ENCODE results near the gene GOLGA3. TPM values are rescaled to one million over a fixed set of nuclear protein-coding genes. Genes with fewer than 3 reads are reported as not detected.

GOLGA3 gene
- polyA plus RNA-seq, 1 experiment: 22.6 TPM

DNA sequence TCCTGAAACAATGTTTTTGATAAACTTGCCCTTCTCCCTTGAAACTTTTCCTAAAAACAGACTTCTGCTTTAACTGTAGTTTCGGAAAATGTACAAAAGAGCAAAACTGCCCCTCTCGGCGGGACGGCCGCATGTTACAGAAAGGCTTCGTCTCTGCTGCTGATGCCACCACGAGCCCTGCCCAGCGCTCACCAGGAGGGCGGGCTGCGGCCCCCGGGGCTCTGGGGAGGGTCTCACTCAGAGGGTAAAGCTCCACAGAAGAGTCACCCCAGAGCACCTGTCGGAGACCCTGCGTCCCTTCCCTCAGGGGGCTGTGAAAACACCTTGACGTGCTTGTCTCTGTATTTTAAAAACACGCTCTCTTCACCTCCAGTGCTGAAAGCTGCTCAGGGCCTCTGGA, 12.5 kb upstream of the GOLGA3 start:
- ChIA-PET POLR2A (no interaction called here), CTCF (no interaction called here)
- no peak for DNase-seq (ENCODE audit: low read depth, low spot score)
- Histone ChIP-seq H3K27ac (ENCODE audit: low read depth, low read length) (no peak overlapping the region), H3K27me3 (ENCODE audit: control insufficient read depth, insufficient read depth, low read length) (no peaks in the 10 kb centered on the region), H3K4me3 (ENCODE audit: low read depth, low read length) (no peak overlapping the region), H3K9me3 (ENCODE audit: control insufficient read depth, insufficient read depth, low read length) (no peaks in the 10 kb centered on the region)
- TF ChIP-seq, protein P1, sequence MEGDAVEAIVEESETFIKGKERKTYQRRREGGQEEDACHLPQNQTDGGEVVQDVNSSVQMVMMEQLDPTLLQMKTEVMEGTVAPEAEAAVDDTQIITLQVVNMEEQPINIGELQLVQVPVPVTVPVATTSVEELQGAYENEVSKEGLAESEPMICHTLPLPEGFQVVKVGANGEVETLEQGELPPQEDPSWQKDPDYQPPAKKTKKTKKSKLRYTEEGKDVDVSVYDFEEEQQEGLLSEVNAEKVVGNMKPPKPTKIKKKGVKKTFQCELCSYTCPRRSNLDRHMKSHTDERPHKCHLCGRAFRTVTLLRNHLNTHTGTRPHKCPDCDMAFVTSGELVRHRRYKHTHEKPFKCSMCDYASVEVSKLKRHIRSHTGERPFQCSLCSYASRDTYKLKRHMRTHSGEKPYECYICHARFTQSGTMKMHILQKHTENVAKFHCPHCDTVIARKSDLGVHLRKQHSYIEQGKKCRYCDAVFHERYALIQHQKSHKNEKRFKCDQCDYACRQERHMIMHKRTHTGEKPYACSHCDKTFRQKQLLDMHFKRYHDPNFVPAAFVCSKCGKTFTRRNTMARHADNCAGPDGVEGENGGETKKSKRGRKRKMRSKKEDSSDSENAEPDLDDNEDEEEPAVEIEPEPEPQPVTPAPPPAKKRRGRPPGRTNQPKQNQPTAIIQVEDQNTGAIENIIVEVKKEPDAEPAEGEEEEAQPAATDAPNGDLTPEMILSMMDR (IDR thresholded peaks at IDR 0.05; ENCODE audit: low read depth, low read length): no peak

DNA sequence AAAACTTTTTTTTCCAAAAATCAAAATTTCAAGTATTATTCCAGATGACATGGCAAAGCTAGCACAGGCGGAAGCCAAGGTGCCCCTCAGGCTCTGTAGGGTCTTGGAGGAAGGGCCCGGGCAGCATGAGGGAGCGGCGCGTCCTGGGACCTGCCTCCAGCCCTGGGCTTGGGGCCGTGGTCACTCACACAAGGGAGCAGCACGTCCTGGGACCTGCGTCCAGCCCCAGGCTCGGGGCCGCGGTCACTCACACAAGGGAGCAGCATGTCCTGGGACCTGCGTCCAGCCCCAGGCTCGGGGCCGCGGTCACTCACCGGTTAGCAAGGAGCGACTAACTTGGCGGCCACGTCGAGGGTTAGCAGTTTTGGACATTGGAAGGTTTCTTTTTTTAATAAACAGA, 11.9 kb upstream of the GOLGA3 start:
- TF ChIP-seq, protein P1 (IDR thresholded peaks at IDR 0.05; ENCODE audit: low read depth, low read length): no peak
- DNase-seq (ENCODE audit: low read depth, low spot score): no peak
- no peak overlapping the region for H3K27ac ChIP-seq (ENCODE audit: low read depth, low read length)
- H3K27me3 ChIP-seq (ENCODE audit: control insufficient read depth, insufficient read depth, low read length): no peaks in the 10 kb centered on the region
- CTCF ChIA-PET: no interaction called here
- H3K4me3 ChIP-seq (ENCODE audit: low read depth, low read length): no peak overlapping the region
- POLR2A ChIA-PET: no interaction called here
- H3K9me3 ChIP-seq (ENCODE audit: control insufficient read depth, insufficient read depth, low read length): no peaks in the 10 kb centered on the region

DNA sequence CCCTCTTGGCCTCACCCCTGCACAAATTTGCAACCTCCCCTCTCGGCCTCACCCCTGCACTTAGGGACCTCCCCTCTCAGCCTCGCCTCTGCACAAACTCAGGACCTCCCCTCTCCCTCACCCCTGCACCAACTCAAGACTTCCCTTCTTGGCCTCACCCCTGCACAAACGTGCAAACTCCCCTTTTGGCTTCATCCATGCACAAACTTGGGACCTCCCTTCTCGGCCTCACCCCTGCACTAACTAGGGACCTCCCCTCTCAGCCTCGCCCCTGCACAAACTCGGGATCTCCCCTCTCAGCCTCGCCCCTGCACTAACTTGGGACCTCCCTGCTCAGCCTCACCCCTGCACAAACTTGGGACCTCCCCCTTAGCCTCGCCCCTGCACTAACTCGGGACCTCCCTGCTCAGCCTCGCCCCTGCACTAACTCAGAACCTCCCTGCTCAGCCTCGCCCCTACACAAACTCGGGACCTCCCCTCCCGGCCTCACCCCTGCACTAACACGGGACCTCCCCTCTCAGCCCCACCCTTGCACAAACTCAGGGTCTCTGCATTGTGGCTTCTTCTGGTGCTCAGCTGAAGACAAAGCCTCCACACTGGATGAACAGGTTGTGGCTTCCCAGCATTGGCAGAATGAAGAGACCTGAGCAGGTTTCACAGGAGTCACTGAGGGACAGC, 11.0 kb upstream of the GOLGA3 start:
- Histone ChIP-seq H3K4me3 (ENCODE audit: low read depth, low read length) (no peak overlapping the region), H3K27ac (ENCODE audit: low read depth, low read length) (no peak overlapping the region), H3K9me3 (ENCODE audit: control insufficient read depth, insufficient read depth, low read length) (no peaks in the 10 kb centered on the region), H3K27me3 (ENCODE audit: control insufficient read depth, insufficient read depth, low read length) (no peaks in the 10 kb centered on the region)
- ChIA-PET POLR2A (no interaction called here), CTCF (no interaction called here)
- TF ChIP-seq, protein P1 (IDR thresholded peaks at IDR 0.05; ENCODE audit: low read depth, low read length): no peak
- DNase-seq (ENCODE audit: low read depth, low spot score): no peak

DNA sequence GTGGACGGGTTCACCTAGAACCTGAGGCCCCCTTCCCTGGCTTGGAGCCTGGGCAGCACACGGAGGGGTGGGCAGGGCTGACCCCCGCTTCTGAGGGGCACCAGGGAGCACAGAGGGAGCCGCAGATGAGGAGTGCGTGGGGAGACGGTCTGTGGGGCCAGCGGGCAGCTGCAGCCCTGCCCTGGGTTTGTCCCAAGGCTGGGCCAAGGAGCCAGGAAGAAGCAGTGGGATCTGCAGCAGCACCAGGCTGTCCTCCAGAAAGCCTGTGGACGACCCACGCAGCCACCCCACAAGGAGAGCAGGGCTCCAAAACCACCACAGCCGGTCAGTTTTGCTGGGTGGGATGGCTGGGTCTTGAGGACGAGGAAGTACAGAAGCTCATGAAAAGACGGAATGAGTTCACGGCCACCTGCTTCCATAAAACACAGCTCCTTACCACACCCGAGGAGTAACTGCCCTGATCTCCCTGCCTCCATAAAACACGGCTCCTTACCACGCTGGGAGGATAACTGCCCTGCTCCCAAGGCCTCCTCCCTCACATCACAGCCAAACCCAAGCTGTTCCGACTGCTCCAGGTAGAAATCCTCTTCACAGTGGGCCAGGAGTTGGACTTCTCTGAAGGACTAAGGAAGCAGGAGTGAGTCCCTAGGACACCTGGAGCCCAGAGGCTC, 9.9 kb upstream of the GOLGA3 start:
- Histone ChIP-seq H3K4me3 (ENCODE audit: low read depth, low read length) (no peak overlapping the region), H3K9me3 (ENCODE audit: control insufficient read depth, insufficient read depth, low read length) (no peaks in the 10 kb centered on the region), H3K27ac (ENCODE audit: low read depth, low read length) (no peak overlapping the region), H3K27me3 (ENCODE audit: control insufficient read depth, insufficient read depth, low read length) (no peaks in the 10 kb centered on the region)
- TF ChIP-seq, protein P1 (IDR thresholded peaks at IDR 0.05; ENCODE audit: low read depth, low read length): no peak
- POLR2A ChIA-PET: interaction anchor here (0.9 to 2.3 kb wide), 2 partner anchors 8 to 10 kb away, joined by 3 to 9 read pairs; partner anchors contain the start of gene GOLGA3
- no peak for DNase-seq (ENCODE audit: low read depth, low spot score)
- CTCF ChIA-PET: no interaction called here

DNA sequence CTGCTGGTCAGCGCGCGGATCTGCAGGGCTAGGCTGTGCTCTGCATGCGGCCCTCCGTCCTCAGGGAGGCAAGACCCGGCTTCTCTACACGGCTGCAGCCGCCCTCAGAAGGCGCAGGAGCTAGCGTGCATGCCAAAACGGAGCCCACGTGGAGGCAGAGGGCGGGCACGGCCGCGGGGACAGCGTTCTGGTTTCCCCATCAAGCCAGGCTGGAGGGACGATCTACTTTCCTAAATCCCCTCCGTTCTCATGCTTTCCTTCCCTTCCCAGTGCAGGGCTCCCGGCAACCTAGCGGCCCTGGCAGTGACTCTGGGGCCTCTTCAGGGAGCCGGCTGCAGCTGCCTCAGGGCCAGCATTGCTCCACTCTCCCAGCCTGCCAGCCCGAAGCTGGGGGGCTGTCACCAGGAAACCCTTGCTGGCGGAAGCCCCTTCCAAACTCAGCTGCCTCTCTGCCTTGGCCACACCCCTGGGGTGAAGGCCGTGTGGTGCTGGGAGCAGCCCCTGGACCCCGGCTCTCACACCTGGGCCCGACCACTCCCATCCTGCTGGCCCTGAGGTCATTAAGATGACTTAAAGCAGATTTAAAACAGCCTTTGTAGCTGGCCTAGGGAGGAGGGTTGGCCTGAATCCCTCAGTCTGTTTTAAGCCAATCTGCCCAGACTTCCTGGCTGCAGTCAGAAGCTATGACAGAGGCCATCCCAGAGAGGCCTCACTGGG, 9.2 kb upstream of the GOLGA3 start:
- TF ChIP-seq, protein P1 (IDR thresholded peaks at IDR 0.05; ENCODE audit: low read depth, low read length): no peak
- POLR2A ChIA-PET: interaction anchor here (2.3 kb wide), 1 partner anchor 9 kb away, joined by 9 read pairs; the partner anchor contains the start of gene GOLGA3

More for the DNA sequence above, 9.2 kb upstream of the GOLGA3 start:
- Histone ChIP-seq H3K27ac (ENCODE audit: low read depth, low read length) (no peak overlapping the region), H3K9me3 (ENCODE audit: control insufficient read depth, insufficient read depth, low read length) (no peaks in the 10 kb centered on the region), H3K27me3 (ENCODE audit: control insufficient read depth, insufficient read depth, low read length) (no peaks in the 10 kb centered on the region), H3K4me3 (ENCODE audit: low read depth, low read length) (no peak overlapping the region)
- DNase-seq (ENCODE audit: low read depth, low spot score): no peak
- CTCF ChIA-PET: no interaction called here
